SK-N-SH (cell line): ENCODE data around the gene RNF4. TPM values are rescaled to one million over a fixed set of nuclear protein-coding genes. Genes with fewer than 3 reads are reported as not detected.

Source experiments
- CTCF ChIA-PET: fragments of 300-600, 350-600 bp; formaldehyde crosslinking; extraction: SDS; loops from one replicate; lab custom pipeline; 2021; lab: Yijun Ruan, JAX
- POLR2A ChIA-PET: fragments of 350-600 bp; sonication (Branson Sonifier 250); formaldehyde crosslinking; extraction: SDS; loops from one replicate; lab custom pipeline; 2020; ENCODE audit warnings: antibody characterized with exemption, inconsistent platforms; lab: Yijun Ruan, JAX
- DNase-seq: peaks from one replicate; pipeline ENCODE4 v3.0.0; 2012
- H2AFZ ChIP-seq: fragments of 200-600 bp; sonication (generic); 2 replicates; pipeline ENCODE4 v1.8.1; 2016; ENCODE audit warnings: antibody characterized with exemption, mild to moderate bottlenecking, low read depth
- H3F3A ChIP-seq: fragments of 200-600 bp; sonication (generic); replicated peaks from 2 replicates; pipeline ENCODE3; 2016; ENCODE audit warnings: antibody characterized with exemption, mild to moderate bottlenecking; ENCODE audit not compliant: insufficient read depth
- H3K27ac ChIP-seq, 2 experiments: fragments of 200-500 bp in 1 of 2; fragments of 200-600 bp in 1 of 2; sonication (Bioruptor generic) in 1 of 2; sonication (generic), shearing (Covaris generic) in 1 of 2; 2 replicates each; pipeline versions ENCODE4 v1.5.1 to v1.6.1; 2014 to 2016; ENCODE audit warnings: low read depth in 2 of 2, inconsistent platforms in 1 of 2, low read length in 1 of 2, mild to moderate bottlenecking in 1 of 2, mixed read lengths in 1 of 2
- H3K27me3 ChIP-seq: fragments of 200-600 bp; sonication (generic), shearing (Covaris generic); 2 replicates; pipeline ENCODE4 v1.6.1; 2016; ENCODE audit warnings: mixed run types; ENCODE audit not compliant: insufficient read depth
- H3K36me3 ChIP-seq, 2 experiments: fragments of 200-500 bp in 1 of 2; fragments of 200-600 bp in 1 of 2; sonication (Bioruptor generic) in 1 of 2; sonication (generic) in 1 of 2; replicated peaks in 1 of 2; 2 replicates each; pipeline versions ENCODE3 to v1.5.1; 2014 to 2016; ENCODE audit warnings: low read length in 1 of 2, mild to moderate bottlenecking in 1 of 2; ENCODE audit not compliant: insufficient read depth in 2 of 2, control insufficient read depth in 1 of 2
- H3K4me1 ChIP-seq, 2 experiments: fragments of 200-500 bp in 1 of 2; fragments of 200-600 bp in 1 of 2; sonication (Bioruptor generic) in 1 of 2; sonication (generic), shearing (Covaris generic) in 1 of 2; 2 replicates each; pipeline versions ENCODE4 v1.5.1 to v1.6.1; 2014 to 2016; ENCODE audit warnings: low read depth in 1 of 2, low read length in 1 of 2, mixed run types in 1 of 2; ENCODE audit not compliant: insufficient read depth in 2 of 2, control insufficient read depth in 1 of 2
- H3K4me2 ChIP-seq: fragments of 200-600 bp; sonication (generic), shearing (Covaris generic); 2 replicates; pipeline ENCODE4 v1.6.1; 2017; ENCODE audit warnings: mixed run types
- H3K4me3 ChIP-seq, 2 experiments: fragments of 200-500 bp in 1 of 2; fragments of 200-600 bp in 1 of 2; sonication (Bioruptor generic) in 1 of 2; sonication (generic), shearing (Covaris generic) in 1 of 2; 2 replicates each; pipeline versions ENCODE4 v1.5.1 to v1.8.1; 2014 to 2016; ENCODE audit warnings: low read depth in 2 of 2, inconsistent platforms in 1 of 2, low read length in 1 of 2, mild to moderate bottlenecking in 1 of 2, mixed read lengths in 1 of 2, moderate library complexity in 1 of 2
- H3K79me2 ChIP-seq: fragments of 200-600 bp; sonication (generic); 2 replicates; pipeline ENCODE4 v1.8.1; 2017; ENCODE audit warnings: mild to moderate bottlenecking; ENCODE audit not compliant: insufficient read depth
- H3K9ac ChIP-seq: fragments of 200-600 bp; sonication (generic); 2 replicates; pipeline ENCODE4 v1.6.1; 2017; ENCODE audit warnings: mixed run types
- H3K9me2 ChIP-seq: fragments of 200-600 bp; sonication (generic); 2 replicates; pipeline ENCODE4 v1.6.1; 2017; ENCODE audit warnings: mixed run types
- H3K9me3 ChIP-seq: fragments of 200-600 bp; sonication (generic); 2 replicates; pipeline ENCODE4 v1.6.1; 2017; ENCODE audit warnings: mixed run types, mild to moderate bottlenecking, moderate library complexity
- H4K20me1 ChIP-seq: fragments of 200-600 bp; sonication (generic); 2 replicates; pipeline ENCODE4 v1.6.1; 2017; ENCODE audit warnings: mild to moderate bottlenecking, mixed run types; ENCODE audit not compliant: insufficient read depth
- CHD2 ChIP-seq: fragments of 150-350 bp; IDR thresholded peaks from 2 replicates; pipeline ENCODE4 v1.6.1; 2018; ENCODE audit warnings: low read length; ENCODE audit not compliant: partially characterized antibody
- FOSL2 ChIP-seq: IDR thresholded peaks from 2 replicates; pipeline ENCODE4 v1.4.0; 2012; ENCODE audit warnings: low read depth, mild to moderate bottlenecking, moderate library complexity, borderline replicate concordance
- IRF3 ChIP-seq: fragments of 150-350 bp; IDR thresholded peaks from 2 replicates; pipeline ENCODE4 v1.6.1; 2016; ENCODE audit warnings: mild to moderate bottlenecking, low read depth, low read length
- JUND ChIP-seq: IDR thresholded peaks from 2 replicates; pipeline ENCODE4 v1.4.0; 2012
- NFIC ChIP-seq: IDR thresholded peaks from 2 replicates; pipeline ENCODE4 v1.4.0; 2012; ENCODE audit warnings: borderline replicate concordance
- NRF1 ChIP-seq: IDR thresholded peaks from 2 replicates; pipeline ENCODE4 v1.6.1; 2012; ENCODE audit warnings: low read depth, mild to moderate bottlenecking, low read length
- POLR2AphosphoS5 ChIP-seq: IDR thresholded peaks from 2 replicates; pipeline ENCODE4 v1.6.1; 2012; ENCODE audit warnings: low read depth, low read length
- RAD21 ChIP-seq: IDR thresholded peaks from 2 replicates; pipeline ENCODE4 v1.6.1; 2012; ENCODE audit warnings: mild to moderate bottlenecking, low read length
- RCOR1 ChIP-seq: fragments of 150-350 bp; IDR thresholded peaks from 2 replicates; pipeline ENCODE4 v1.6.1; 2017; ENCODE audit warnings: antibody characterized with exemption, low read length
- SIN3A ChIP-seq: IDR thresholded peaks from 2 replicates; pipeline ENCODE4 v1.6.1; 2012; ENCODE audit warnings: low read depth, mild to moderate bottlenecking, low read length, moderate library complexity, borderline replicate concordance
- SMC3 ChIP-seq: IDR thresholded peaks from 2 replicates; pipeline ENCODE4 v1.6.1; 2012; ENCODE audit warnings: low read depth, low read length, improper control_type of control experiment
- TCF12 ChIP-seq: IDR thresholded peaks from 2 replicates; pipeline ENCODE4 v1.4.0; 2012
- USF1 ChIP-seq: IDR thresholded peaks from 2 replicates; pipeline ENCODE4 v1.4.0; 2012; ENCODE audit warnings: low read depth, borderline replicate concordance
- YY1 ChIP-seq: IDR thresholded peaks from 2 replicates; pipeline ENCODE4 v1.4.0; 2012; ENCODE audit warnings: low read depth, mild to moderate bottlenecking
- ZBTB33 ChIP-seq: IDR thresholded peaks from 2 replicates; pipeline ENCODE4 v1.4.0; 2012; ENCODE audit warnings: low read depth, borderline replicate concordance
- WGBS: methylation state at CpG from one replicate; pipeline ENCODE4 v1.1.6; 2017; ENCODE audit warnings: low lambda C conversion rate; 5-methylcytosine and 5-hydroxymethylcytosine counted together
- polyA plus RNA-seq, 3 experiments: library from polyadenylated mRNA; depleted of rRNA; stranded (reverse); fragments of >200 nt; gene quantifications; 2 replicates each; pipeline ENCODE4 v1.2.3, GENCODE V29; 2012

The RNF4 gene
- polyA plus RNA-seq, 1 of the 3 experiments (the other 2 are of a cell fraction), result 60.7 TPM

- no peaks in the 10 kb centered on the region for H3K79me2 ChIP-seq
- H3K9ac ChIP-seq, result no peak overlapping the region
- H2AFZ ChIP-seq, result no peak overlapping the region
- WGBS, result 65% methylated on average over 9 of the region's 20 CpGs
- no peak overlapping the region for H3K4me3 ChIP-seq
- ChIA-PET CTCF (interaction anchor here (1.0 to 2.9 kb wide), 8 partner anchors 9 to 222 kb away, joined by 3 to 17 read pairs (median 4); no protein-coding TSS in a partner anchor), POLR2A (no interaction called here)
- no peaks in the 10 kb centered on the region for H3K4me1 ChIP-seq
- no peaks in the 10 kb centered on the region for H3F3A ChIP-seq
- H3K9me3 ChIP-seq, result no peaks in the 10 kb centered on the region
- H3K27me3 ChIP-seq, result no peaks in the 10 kb centered on the region; the same call in 1 of the 2 replicates
- H3K4me2 ChIP-seq, result no peak overlapping the region
- no peak overlapping the region for H3K27ac ChIP-seq
- no peaks in the 10 kb centered on the region for H3K9me2 ChIP-seq
- H4K20me1 ChIP-seq, result no peaks in the 10 kb centered on the region
- no peak for DNase-seq
- TF ChIP-seq RAD21, result no peak
- TF ChIP-seq JUND, result no peak
- no peak for TF ChIP-seq RCOR1
- no peak for TF ChIP-seq CHD2
- no peak for TF ChIP-seq FOSL2
- TF ChIP-seq SIN3A, result no peak
- TF ChIP-seq NFIC, result no peak
- no peak for TF ChIP-seq TCF12
- no peak for TF ChIP-seq USF1
- no peak for TF ChIP-seq NRF1
- TF ChIP-seq ZBTB33, result no peak
- TF ChIP-seq POLR2AphosphoS5, result no peak
- no peak for TF ChIP-seq YY1
- TF ChIP-seq IRF3, result no peak
- no peak for TF ChIP-seq SMC3
- no peaks in the 10 kb centered on the region for H3K36me3 ChIP-seq
Observed at GRCh38 chr4:2442175-2442993, 26.5 kb upstream of the RNF4 start.
